ENCODE results near the gene MPV17L.
"Not testable (repeated sequence)": the region's sequence is repeated elsewhere in the genome, so short reads cannot be mapped to it uniquely, and the experiment has no call there.

The MPV17L gene

GRCh38 chr16:15453296-15453695 lies 57.7 kb downstream of the MPV17L start:
- DNase-seq, result not testable (repeated sequence)

GRCh38 chr16:15454933-15455332 lies 59.4 kb downstream of the MPV17L start:
- not testable (repeated sequence) for DNase-seq

GRCh38 chr16:15457400-15457799 lies 61.8 kb downstream of the MPV17L start:
- DNase-seq, result no peak

GRCh38 chr16:15457958-15458357 lies 62.4 kb downstream of the MPV17L start:
- DNase-seq, result no peak

DNA sequence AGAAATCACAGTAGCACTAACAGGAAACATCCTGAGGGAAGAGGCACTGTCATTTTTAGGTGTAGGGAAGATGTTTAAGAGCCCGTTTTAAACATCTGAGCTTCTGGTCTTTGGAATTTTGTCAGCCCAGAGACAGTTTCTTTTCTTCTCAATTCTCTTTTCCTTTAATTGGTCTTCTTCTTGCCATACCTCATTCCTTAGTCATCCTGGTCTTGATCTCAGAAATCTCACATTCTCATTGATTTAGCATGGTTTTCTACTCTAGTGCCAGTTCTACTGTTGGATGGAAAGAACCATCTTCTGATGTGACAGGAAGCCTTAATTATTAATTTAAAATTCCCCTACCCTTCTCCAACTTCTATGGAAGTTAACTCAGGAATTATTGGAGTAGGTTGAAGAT lies 64.2 kb downstream of the MPV17L start:
- no peak for DNase-seq

- DNase-seq, result no peak
These were observed 65.0 kb downstream of the MPV17L start for GRCh38 chr16:15460601-15461000.

DNA sequence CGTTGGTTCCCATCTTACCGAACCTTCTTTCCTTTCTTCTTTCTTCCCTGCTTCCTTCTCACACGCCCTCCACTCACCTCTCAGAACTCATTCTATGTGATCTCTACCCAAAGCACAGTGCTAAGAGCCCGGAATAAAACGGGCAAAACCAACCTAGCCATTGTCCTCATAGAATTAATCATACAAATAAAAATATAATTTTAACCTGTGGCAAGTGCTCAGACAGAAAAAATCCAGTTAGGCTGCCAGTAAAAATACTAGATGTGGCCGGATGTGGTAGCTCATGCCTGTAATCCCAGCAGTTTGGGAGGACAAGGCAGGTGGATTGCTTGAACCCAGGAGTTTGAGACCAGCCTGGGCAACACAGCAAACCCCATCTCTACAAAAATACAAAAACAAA lies 65.8 kb downstream of the MPV17L start:
- no peak for DNase-seq

Data from DMS153 (cell line).